Glutamatergic neuron (in vitro differentiated cells): ENCODE data around the gene NFRKB. TPM values are rescaled to one million over a fixed set of nuclear protein-coding genes. Genes with fewer than 3 reads are reported as not detected.

ENCODE experiments used
- DNase-seq: peaks from one replicate; pipeline ENCODE4 v3.0.0; 2022
- H3K27ac Mint-ChIP-seq: one replicate; pipeline ENCODE4 v1.8.0; 2020; ENCODE audit warnings: mild to moderate bottlenecking, mixed read lengths, inconsistent platforms; ENCODE audit not compliant: unreplicated experiment
- H3K27me3 Mint-ChIP-seq: one replicate; pipeline ENCODE4 v1.8.0; 2020; ENCODE audit warnings: mild to moderate bottlenecking, moderate library complexity, mixed read lengths, inconsistent platforms; ENCODE audit not compliant: unreplicated experiment
- H3K36me3 Mint-ChIP-seq: one replicate; pipeline ENCODE4 v1.8.0; 2020; ENCODE audit warnings: mild to moderate bottlenecking, mixed read lengths, inconsistent platforms; ENCODE audit not compliant: unreplicated experiment
- H3K4me1 Mint-ChIP-seq: one replicate; pipeline ENCODE4 v1.8.0; 2020; ENCODE audit warnings: mild to moderate bottlenecking, low read depth, mixed read lengths, inconsistent platforms; ENCODE audit not compliant: unreplicated experiment
- H3K4me3 Mint-ChIP-seq: one replicate; pipeline ENCODE4 v1.8.0; 2020; ENCODE audit warnings: mild to moderate bottlenecking, mixed read lengths, inconsistent platforms; ENCODE audit not compliant: unreplicated experiment
- H3K9me3 Mint-ChIP-seq: one replicate; pipeline ENCODE4 v1.8.0; 2020; ENCODE audit warnings: mild to moderate bottlenecking, moderate library complexity, mixed read lengths, inconsistent platforms; ENCODE audit not compliant: unreplicated experiment
- long read RNA-seq: library from polyadenylated mRNA; unstranded; transcript quantifications from one replicate; pipeline ENCODE4 v2.0.0, GENCODE V29; 2020; ENCODE audit not compliant: unreplicated experiment
- total RNA-seq: library from RNA; stranded (reverse); fragmentation: NEBNext Ultra II Directional; extraction: Animal tissue kit (Norgen Biotek cat#: 25700); gene quantifications from one replicate; pipeline ENCODE4 v1.2.1, GENCODE V29; 2021; ENCODE audit not compliant: unreplicated experiment
- TF ChIP-seq, protein P1 (sequence below): fragments of 200-600 bp; sonication (generic); IDR thresholded peaks from one replicate; pipeline ENCODE4 v1.5.0; 2021; ENCODE audit not compliant: partially characterized antibody, unreplicated experiment

NFRKB gene
- total RNA-seq = 28.8 TPM
- long read RNA-seq, partial matches to known transcripts = 3 of 6 reads
- long read RNA-seq, other reads (novel, unspliced or antisense) = 3 of 6 reads

DNA sequence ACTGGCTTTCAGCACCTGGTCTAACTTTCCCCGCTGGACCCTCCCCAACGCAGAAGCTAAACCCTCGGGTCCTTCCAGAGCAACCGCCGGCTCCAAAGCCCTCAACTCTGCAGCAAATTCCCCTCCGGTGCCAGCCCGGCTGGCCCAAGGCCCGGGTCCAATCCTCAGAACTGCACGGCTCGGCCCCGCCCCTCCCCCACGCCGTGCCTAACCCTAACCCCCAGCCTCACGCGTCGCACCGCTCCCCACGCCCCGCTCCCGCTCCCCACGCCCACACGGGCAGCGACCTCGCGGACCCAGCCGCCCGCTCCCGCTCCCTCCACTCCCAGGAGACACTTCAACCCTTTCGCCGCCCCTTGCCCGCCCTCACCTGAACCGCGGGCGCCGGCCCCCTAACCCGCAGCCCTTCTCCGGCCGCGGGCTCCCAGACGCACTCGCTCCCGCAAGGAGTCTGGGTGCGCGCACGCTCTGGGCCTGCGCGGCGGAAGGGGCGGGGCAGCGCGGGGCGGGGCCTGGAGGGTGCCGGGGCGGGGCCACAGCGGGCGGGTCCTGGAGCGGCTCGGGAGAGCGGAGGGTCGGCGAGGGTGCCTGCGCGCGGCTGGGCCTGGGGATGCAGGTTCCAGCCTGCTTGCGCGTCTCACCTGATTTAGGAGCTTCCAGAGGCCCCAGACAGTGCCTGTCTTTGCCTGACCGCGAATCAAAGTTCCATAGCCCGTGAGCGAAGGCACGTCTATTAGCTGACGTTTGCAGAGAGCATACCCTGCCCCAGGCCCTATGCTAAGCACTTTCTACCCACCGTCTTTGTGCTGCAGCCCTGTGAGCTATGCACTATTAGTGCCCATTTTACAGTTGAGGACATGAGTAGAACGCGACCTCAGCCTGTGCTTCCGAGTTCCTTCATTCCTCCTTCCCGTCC lies at the start of gene NFRKB:
Gene NFRKB (minus strand): TSS at position 453 of the 916 bp plus-strand sequence. CDS start 2,729 bp downstream, outside the sequence.
- TF ChIP-seq, protein P1, sequence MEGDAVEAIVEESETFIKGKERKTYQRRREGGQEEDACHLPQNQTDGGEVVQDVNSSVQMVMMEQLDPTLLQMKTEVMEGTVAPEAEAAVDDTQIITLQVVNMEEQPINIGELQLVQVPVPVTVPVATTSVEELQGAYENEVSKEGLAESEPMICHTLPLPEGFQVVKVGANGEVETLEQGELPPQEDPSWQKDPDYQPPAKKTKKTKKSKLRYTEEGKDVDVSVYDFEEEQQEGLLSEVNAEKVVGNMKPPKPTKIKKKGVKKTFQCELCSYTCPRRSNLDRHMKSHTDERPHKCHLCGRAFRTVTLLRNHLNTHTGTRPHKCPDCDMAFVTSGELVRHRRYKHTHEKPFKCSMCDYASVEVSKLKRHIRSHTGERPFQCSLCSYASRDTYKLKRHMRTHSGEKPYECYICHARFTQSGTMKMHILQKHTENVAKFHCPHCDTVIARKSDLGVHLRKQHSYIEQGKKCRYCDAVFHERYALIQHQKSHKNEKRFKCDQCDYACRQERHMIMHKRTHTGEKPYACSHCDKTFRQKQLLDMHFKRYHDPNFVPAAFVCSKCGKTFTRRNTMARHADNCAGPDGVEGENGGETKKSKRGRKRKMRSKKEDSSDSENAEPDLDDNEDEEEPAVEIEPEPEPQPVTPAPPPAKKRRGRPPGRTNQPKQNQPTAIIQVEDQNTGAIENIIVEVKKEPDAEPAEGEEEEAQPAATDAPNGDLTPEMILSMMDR = no peak
- H3K4me1 Mint-ChIP-seq = peaks cover 4% of the 10 kb centered on the region
- H3K36me3 Mint-ChIP-seq = no peaks in the 10 kb centered on the region
- H3K27me3 Mint-ChIP-seq = peaks cover 4% of the 10 kb centered on the region
- H3K4me3 Mint-ChIP-seq = peak within 1 kb of the TSS; percentile 88
- peak; percentile 95 for DNase-seq
- H3K27ac Mint-ChIP-seq = peak within 1 kb of the TSS; percentile 91
- peaks cover 3% of the 10 kb centered on the region for H3K9me3 Mint-ChIP-seq

DNA sequence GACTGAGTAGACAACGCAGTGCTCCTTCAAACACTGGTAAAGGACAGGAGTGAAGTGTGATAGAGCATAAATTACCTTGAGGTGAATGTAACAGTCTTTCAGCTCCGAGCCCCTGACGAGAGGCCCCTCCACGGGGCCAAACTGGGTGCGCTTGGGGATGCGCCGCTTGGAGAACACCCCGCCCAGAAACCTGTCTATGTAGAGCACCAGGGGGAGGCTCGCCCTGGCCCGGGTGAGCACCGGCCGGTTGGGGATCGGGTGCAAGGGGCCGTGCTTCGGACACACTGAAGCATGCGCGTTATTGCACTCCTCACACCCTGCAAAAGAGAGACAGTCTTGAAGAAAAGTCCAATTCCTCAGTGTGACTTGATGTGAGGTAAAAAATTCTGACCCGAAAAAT lies 49.3 kb upstream of the NFRKB start:
- no peak overlapping the region for H3K27ac Mint-ChIP-seq
- H3K4me1 Mint-ChIP-seq = peaks cover 8% of the 10 kb centered on the region
- H3K9me3 Mint-ChIP-seq = no peaks in the 10 kb centered on the region
- no peak for DNase-seq
- no peak overlapping the region for H3K4me3 Mint-ChIP-seq
- no peaks in the 10 kb centered on the region for H3K36me3 Mint-ChIP-seq
- peaks cover 2% of the 10 kb centered on the region for H3K27me3 Mint-ChIP-seq
- TF ChIP-seq, protein P1 = no peak

DNA sequence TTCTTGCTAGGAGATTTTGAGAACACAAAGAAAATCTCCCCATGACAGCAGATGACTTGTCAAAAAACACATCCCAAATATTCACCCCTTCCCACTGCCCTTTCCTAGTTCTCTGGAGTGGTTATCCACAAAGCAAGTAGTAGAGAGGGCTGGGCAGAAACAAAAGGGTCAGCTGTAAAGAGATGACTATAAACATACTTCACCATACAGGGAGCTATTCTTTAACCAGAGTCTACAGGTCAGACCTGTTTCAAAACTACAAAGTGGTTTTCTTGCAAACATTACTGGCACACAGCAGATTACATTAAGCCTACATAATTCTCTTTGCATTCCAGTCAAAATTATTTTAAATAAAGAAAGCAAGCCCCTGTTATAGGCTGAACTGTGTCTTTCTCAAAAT lies 47.7 kb upstream of the NFRKB start:
- Mint-ChIP-seq H3K4me3 (no peak overlapping the region), H3K4me1 (peaks cover under 1% of the 10 kb centered on the region), H3K36me3 (no peaks in the 10 kb centered on the region), H3K27me3 (peaks cover 2% of the 10 kb centered on the region), H3K9me3 (no peaks in the 10 kb centered on the region), H3K27ac (no peak overlapping the region)
- no peak for DNase-seq
- TF ChIP-seq, protein P1 = no peak

DNA sequence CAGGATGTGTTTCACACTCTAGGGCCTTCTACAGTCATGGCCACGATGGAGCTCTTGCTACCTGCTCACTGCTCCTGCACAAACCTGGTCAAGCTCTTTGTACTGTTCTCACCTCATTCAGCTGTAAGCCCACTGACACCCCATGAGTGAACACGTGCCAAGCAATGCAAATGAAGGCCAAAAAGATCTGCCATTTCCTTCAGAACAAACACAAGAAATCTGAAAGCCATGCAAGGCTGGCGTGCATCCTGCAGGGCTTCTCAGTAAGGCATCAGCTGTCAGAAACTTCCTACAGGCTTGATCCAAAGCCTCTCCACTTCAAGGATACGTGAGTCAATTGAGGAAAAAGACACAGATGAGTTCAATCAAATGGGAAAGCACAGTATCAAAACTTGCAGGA lies 44.1 kb upstream of the NFRKB start:
- no peak overlapping the region for H3K4me3 Mint-ChIP-seq
- no peaks in the 10 kb centered on the region for H3K4me1 Mint-ChIP-seq
- H3K27me3 Mint-ChIP-seq = no peaks in the 10 kb centered on the region
- no peaks in the 10 kb centered on the region for H3K36me3 Mint-ChIP-seq
- no peaks in the 10 kb centered on the region for H3K9me3 Mint-ChIP-seq
- TF ChIP-seq, protein P1 = no peak
- DNase-seq = no peak
- H3K27ac Mint-ChIP-seq = no peak overlapping the region

DNA sequence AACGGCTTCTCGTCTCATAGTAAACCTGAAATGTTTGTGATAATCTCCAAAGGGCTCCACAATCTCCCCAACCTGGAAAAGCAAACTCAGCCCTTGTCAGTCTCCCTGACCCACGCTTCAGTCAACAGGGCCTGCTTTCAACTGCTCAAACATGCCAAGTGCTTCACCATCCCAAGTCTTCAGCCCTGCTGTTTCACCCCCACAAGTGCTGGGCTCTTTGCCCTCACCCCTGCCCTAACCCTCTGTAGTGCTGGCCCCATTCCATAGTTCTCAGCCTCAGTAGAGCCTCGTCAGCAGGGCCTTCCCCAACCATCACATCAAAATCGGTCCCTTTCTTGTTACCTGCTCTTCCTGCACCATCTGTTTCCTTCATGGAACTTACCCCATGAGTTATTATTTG lies 43.4 kb upstream of the NFRKB start:
- H3K4me1 Mint-ChIP-seq = no peaks in the 10 kb centered on the region
- peaks cover 6% of the 10 kb centered on the region for H3K36me3 Mint-ChIP-seq

More for the DNA sequence above, 43.4 kb upstream of the NFRKB start:
- no peak for DNase-seq
- H3K4me3 Mint-ChIP-seq = no peak overlapping the region
- no peaks in the 10 kb centered on the region for H3K9me3 Mint-ChIP-seq
- TF ChIP-seq, protein P1 = no peak
- H3K27ac Mint-ChIP-seq = no peak overlapping the region
- no peaks in the 10 kb centered on the region for H3K27me3 Mint-ChIP-seq
